Fibroblast of skin of left quadriceps (primary cell): Measurements from ENCODE around the gene NEK1.
"Not testable (repeated sequence)": the region's sequence is repeated elsewhere in the genome, so short reads cannot be mapped to it uniquely, and the experiment has no call there.

ENCODE experiments used
- DNase-seq, 2 experiments: peaks; one replicate each; pipeline ENCODE4 v3.0.0-alpha.2; 2013; ENCODE audit warnings: low read depth in 2 of 2

Gene NEK1

GRCh38 chr4:169494234-169494633 lies 118.1 kb downstream of the NEK1 start:
- DNase-seq = not testable (repeated sequence)

GRCh38 chr4:169493164-169493524 lies 119.2 kb downstream of the NEK1 start:
- DNase-seq = no peak

- peak in 1 of 2 experiments; percentile 9 for DNase-seq
These were observed 119.8 kb downstream of the NEK1 start for GRCh38 chr4:169492436-169493163.

- no peak for DNase-seq
These were observed 121.2 kb downstream of the NEK1 start for GRCh38 chr4:169491211-169491610.

GRCh38 chr4:169489306-169489705 lies 123.1 kb downstream of the NEK1 start:
- no peak for DNase-seq

GRCh38 chr4:169485791-169486742 lies 126.3 kb downstream of the NEK1 start:
- DNase-seq = peak; percentile 44 to 47

- DNase-seq = peak in 1 of 2 experiments; percentile 14
These were observed 127.3 kb downstream of the NEK1 start for GRCh38 chr4:169485086-169485485.

GRCh38 chr4:169484485-169484884 lies 127.9 kb downstream of the NEK1 start:
- no peak for DNase-seq

- no peak for DNase-seq
These were observed 148.3 kb downstream of the NEK1 start for GRCh38 chr4:169464080-169464479.

GRCh38 chr4:169460081-169460480 lies 152.3 kb downstream of the NEK1 start:
- DNase-seq = no peak

- DNase-seq = no peak
These were observed 153.8 kb downstream of the NEK1 start for GRCh38 chr4:169458575-169458974.

GRCh38 chr4:169452644-169453043 lies 159.7 kb downstream of the NEK1 start:
- DNase-seq = not testable (repeated sequence)

- not testable (repeated sequence) for DNase-seq
These were observed 163.4 kb downstream of the NEK1 start for GRCh38 chr4:169448935-169449334.

GRCh38 chr4:169446824-169447223 lies 165.6 kb downstream of the NEK1 start:
- no peak for DNase-seq

GRCh38 chr4:169443748-169444147 lies 168.6 kb downstream of the NEK1 start:
- no peak for DNase-seq

GRCh38 chr4:169440446-169440845 lies 171.9 kb downstream of the NEK1 start:
- DNase-seq = no peak

GRCh38 chr4:169439244-169439643 lies 173.1 kb downstream of the NEK1 start:
- DNase-seq = no peak

GRCh38 chr4:169438057-169438480 lies 174.3 kb downstream of the NEK1 start:
- no peak for DNase-seq

GRCh38 chr4:169437299-169438047 lies 174.9 kb downstream of the NEK1 start:
- DNase-seq = no peak

- no peak for DNase-seq
These were observed 175.6 kb downstream of the NEK1 start for GRCh38 chr4:169436734-169437133.

- DNase-seq = no peak
These were observed 184.0 kb downstream of the NEK1 start for GRCh38 chr4:169428376-169428775.

GRCh38 chr4:169427727-169428126 lies 184.7 kb downstream of the NEK1 start:
- DNase-seq = not testable (repeated sequence)
